Measurements from ENCODE around the gene ADARB1.
A peak's percentile ranks its signal among the peaks of the same experiment; 100 is the strongest.

The ADARB1 gene

GRCh38 chr21:45166931-45167330, 92.6 kb downstream of the ADARB1 start:
- no peaks in the 10 kb centered on the region for H3K9me3 Mint-ChIP-seq (ENCODE audit: low read depth)
- no peak overlapping the region for H3K4me3 Mint-ChIP-seq
- peaks cover 26% of the 10 kb centered on the region for H3K4me1 Mint-ChIP-seq (ENCODE audit: low read depth)
- H3K27me3 Mint-ChIP-seq, result no peaks in the 10 kb centered on the region
- H3K36me3 Mint-ChIP-seq, result peaks cover 2% of the 10 kb centered on the region
- H3K27ac Mint-ChIP-seq, result no peak overlapping the region

- H3K27me3 Mint-ChIP-seq, result no peaks in the 10 kb centered on the region
- no peak overlapping the region for H3K27ac Mint-ChIP-seq
- H3K36me3 Mint-ChIP-seq, result peaks cover 2% of the 10 kb centered on the region
- H3K4me1 Mint-ChIP-seq (ENCODE audit: low read depth), result peaks cover 28% of the 10 kb centered on the region
- no peaks in the 10 kb centered on the region for H3K9me3 Mint-ChIP-seq (ENCODE audit: low read depth)
- H3K4me3 Mint-ChIP-seq, result no peak overlapping the region
Measured at GRCh38 chr21:45167796-45168222, 93.4 kb downstream of the ADARB1 start.

- no peak overlapping the region for H3K4me3 Mint-ChIP-seq
- no peaks in the 10 kb centered on the region for H3K9me3 Mint-ChIP-seq (ENCODE audit: low read depth)
- H3K27ac Mint-ChIP-seq, result no peak overlapping the region
- H3K36me3 Mint-ChIP-seq, result peaks cover 4% of the 10 kb centered on the region
- H3K4me1 Mint-ChIP-seq (ENCODE audit: low read depth), result peaks cover 28% of the 10 kb centered on the region
- H3K27me3 Mint-ChIP-seq, result no peaks in the 10 kb centered on the region
Measured at GRCh38 chr21:45168522-45168921, 94.1 kb downstream of the ADARB1 start.

- H3K36me3 Mint-ChIP-seq, result peaks cover 4% of the 10 kb centered on the region
- H3K27me3 Mint-ChIP-seq, result no peaks in the 10 kb centered on the region
- no peak overlapping the region for H3K4me3 Mint-ChIP-seq
- H3K4me1 Mint-ChIP-seq (ENCODE audit: low read depth), result peaks cover 28% of the 10 kb centered on the region
- H3K9me3 Mint-ChIP-seq (ENCODE audit: low read depth), result no peaks in the 10 kb centered on the region
- H3K27ac Mint-ChIP-seq, result no peak overlapping the region
Measured at GRCh38 chr21:45169001-45169400, 94.6 kb downstream of the ADARB1 start.

- no peaks in the 10 kb centered on the region for H3K9me3 Mint-ChIP-seq (ENCODE audit: low read depth)
- H3K36me3 Mint-ChIP-seq, result peaks cover 4% of the 10 kb centered on the region
- no peaks in the 10 kb centered on the region for H3K27me3 Mint-ChIP-seq
- no peak overlapping the region for H3K27ac Mint-ChIP-seq
- H3K4me3 Mint-ChIP-seq, result peak overlapping the region; percentile 12
- H3K4me1 Mint-ChIP-seq (ENCODE audit: low read depth), result peaks cover 28% of the 10 kb centered on the region
Measured at GRCh38 chr21:45169682-45170081, 95.3 kb downstream of the ADARB1 start.

- Mint-ChIP-seq H3K27me3 (no peaks in the 10 kb centered on the region), H3K4me3 (no peak overlapping the region), H3K36me3 (peaks cover 4% of the 10 kb centered on the region), H3K9me3 (ENCODE audit: low read depth) (no peaks in the 10 kb centered on the region), H3K4me1 (ENCODE audit: low read depth) (peaks cover 28% of the 10 kb centered on the region), H3K27ac (no peak overlapping the region)
Measured at GRCh38 chr21:45170987-45171386, 96.6 kb downstream of the ADARB1 start.

GRCh38 chr21:45172420-45172819, 98.0 kb downstream of the ADARB1 start:
- H3K27ac Mint-ChIP-seq, result no peak overlapping the region
- no peaks in the 10 kb centered on the region for H3K27me3 Mint-ChIP-seq
- peaks cover 8% of the 10 kb centered on the region for H3K36me3 Mint-ChIP-seq
- H3K9me3 Mint-ChIP-seq (ENCODE audit: low read depth), result no peaks in the 10 kb centered on the region
- H3K4me1 Mint-ChIP-seq (ENCODE audit: low read depth), result peaks cover 28% of the 10 kb centered on the region
- no peak overlapping the region for H3K4me3 Mint-ChIP-seq

GRCh38 chr21:45175326-45176095, 101.1 kb downstream of the ADARB1 start:
- Mint-ChIP-seq H3K27ac (no peak overlapping the region), H3K4me1 (ENCODE audit: low read depth) (peaks cover 11% of the 10 kb centered on the region), H3K36me3 (peaks cover 14% of the 10 kb centered on the region), H3K9me3 (ENCODE audit: low read depth) (no peaks in the 10 kb centered on the region), H3K4me3 (no peak overlapping the region), H3K27me3 (no peaks in the 10 kb centered on the region)

GRCh38 chr21:45176141-45176540, 101.8 kb downstream of the ADARB1 start:
- Mint-ChIP-seq H3K27ac (no peak overlapping the region), H3K4me1 (ENCODE audit: low read depth) (peaks cover 6% of the 10 kb centered on the region), H3K36me3 (peaks cover 14% of the 10 kb centered on the region), H3K27me3 (no peaks in the 10 kb centered on the region), H3K9me3 (ENCODE audit: low read depth) (no peaks in the 10 kb centered on the region), H3K4me3 (no peak overlapping the region)

- Mint-ChIP-seq H3K27me3 (no peaks in the 10 kb centered on the region), H3K9me3 (ENCODE audit: low read depth) (no peaks in the 10 kb centered on the region), H3K36me3 (peaks cover 12% of the 10 kb centered on the region), H3K4me3 (no peak overlapping the region), H3K27ac (no peak overlapping the region), H3K4me1 (ENCODE audit: low read depth) (peaks cover 1% of the 10 kb centered on the region)
Measured at GRCh38 chr21:45177039-45177438, 102.7 kb downstream of the ADARB1 start.

- Mint-ChIP-seq H3K4me1 (ENCODE audit: low read depth) (no peaks in the 10 kb centered on the region), H3K4me3 (no peak overlapping the region), H3K36me3 (peaks cover 11% of the 10 kb centered on the region), H3K9me3 (ENCODE audit: low read depth) (no peaks in the 10 kb centered on the region), H3K27me3 (no peaks in the 10 kb centered on the region), H3K27ac (no peak overlapping the region)
Measured at GRCh38 chr21:45178070-45178608, 103.8 kb downstream of the ADARB1 start.

- Mint-ChIP-seq H3K4me3 (no peak overlapping the region), H3K9me3 (ENCODE audit: low read depth) (no peaks in the 10 kb centered on the region), H3K27me3 (no peaks in the 10 kb centered on the region), H3K36me3 (peaks cover 10% of the 10 kb centered on the region), H3K27ac (no peak overlapping the region), H3K4me1 (ENCODE audit: low read depth) (no peaks in the 10 kb centered on the region)
Measured at GRCh38 chr21:45178971-45179370, 104.6 kb downstream of the ADARB1 start.

- Mint-ChIP-seq H3K4me1 (ENCODE audit: low read depth) (no peaks in the 10 kb centered on the region), H3K27me3 (no peaks in the 10 kb centered on the region), H3K36me3 (peaks cover 10% of the 10 kb centered on the region), H3K4me3 (no peak overlapping the region), H3K9me3 (ENCODE audit: low read depth) (no peaks in the 10 kb centered on the region), H3K27ac (no peak overlapping the region)
Measured at GRCh38 chr21:45179568-45180245, 105.3 kb downstream of the ADARB1 start.

- Mint-ChIP-seq H3K36me3 (peaks cover 10% of the 10 kb centered on the region), H3K4me1 (ENCODE audit: low read depth) (no peaks in the 10 kb centered on the region), H3K9me3 (ENCODE audit: low read depth) (no peaks in the 10 kb centered on the region), H3K27ac (no peak overlapping the region), H3K27me3 (no peaks in the 10 kb centered on the region), H3K4me3 (no peak overlapping the region)
Measured at GRCh38 chr21:45180246-45180599, 105.8 kb downstream of the ADARB1 start.

- H3K36me3 Mint-ChIP-seq, result peaks cover 31% of the 10 kb centered on the region
- no peaks in the 10 kb centered on the region for H3K4me1 Mint-ChIP-seq (ENCODE audit: low read depth)
- no peaks in the 10 kb centered on the region for H3K9me3 Mint-ChIP-seq (ENCODE audit: low read depth)
- no peaks in the 10 kb centered on the region for H3K27me3 Mint-ChIP-seq
- no peak overlapping the region for H3K27ac Mint-ChIP-seq
- no peak overlapping the region for H3K4me3 Mint-ChIP-seq
Measured at GRCh38 chr21:45182958-45183357, 108.6 kb downstream of the ADARB1 start.
